NCI-H510A (cell line): Measurements from ENCODE around the gene PSME1.

ENCODE experiments used
- DNase-seq: peaks from one replicate; lab custom pipeline; 2025; lab: John Stamatoyannopoulos, UW

The PSME1 gene

DNA sequence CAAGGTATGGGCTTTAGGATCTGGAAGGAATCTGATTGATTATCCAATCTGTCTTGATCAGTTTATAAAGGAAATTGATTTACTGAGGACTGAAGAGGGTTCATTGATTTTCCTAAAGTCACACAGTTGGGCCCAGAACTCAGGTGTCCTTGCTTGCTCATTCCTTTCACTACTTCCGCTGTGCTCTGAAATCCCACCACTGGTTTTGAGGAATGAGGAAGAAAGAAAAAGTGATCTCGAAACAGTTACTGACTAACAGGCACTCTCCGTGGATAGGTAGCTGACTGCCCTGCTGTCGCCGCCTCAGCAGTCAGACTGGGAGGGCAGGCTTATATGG is 5.6 kb upstream of the PSME1 start, which contains the start of gene FITM1:
Gene FITM1 (plus strand): TSS at position 280 of the 337 bp plus-strand sequence. CDS start 905 bp downstream, outside the sequence.
- no peak for DNase-seq

DNA sequence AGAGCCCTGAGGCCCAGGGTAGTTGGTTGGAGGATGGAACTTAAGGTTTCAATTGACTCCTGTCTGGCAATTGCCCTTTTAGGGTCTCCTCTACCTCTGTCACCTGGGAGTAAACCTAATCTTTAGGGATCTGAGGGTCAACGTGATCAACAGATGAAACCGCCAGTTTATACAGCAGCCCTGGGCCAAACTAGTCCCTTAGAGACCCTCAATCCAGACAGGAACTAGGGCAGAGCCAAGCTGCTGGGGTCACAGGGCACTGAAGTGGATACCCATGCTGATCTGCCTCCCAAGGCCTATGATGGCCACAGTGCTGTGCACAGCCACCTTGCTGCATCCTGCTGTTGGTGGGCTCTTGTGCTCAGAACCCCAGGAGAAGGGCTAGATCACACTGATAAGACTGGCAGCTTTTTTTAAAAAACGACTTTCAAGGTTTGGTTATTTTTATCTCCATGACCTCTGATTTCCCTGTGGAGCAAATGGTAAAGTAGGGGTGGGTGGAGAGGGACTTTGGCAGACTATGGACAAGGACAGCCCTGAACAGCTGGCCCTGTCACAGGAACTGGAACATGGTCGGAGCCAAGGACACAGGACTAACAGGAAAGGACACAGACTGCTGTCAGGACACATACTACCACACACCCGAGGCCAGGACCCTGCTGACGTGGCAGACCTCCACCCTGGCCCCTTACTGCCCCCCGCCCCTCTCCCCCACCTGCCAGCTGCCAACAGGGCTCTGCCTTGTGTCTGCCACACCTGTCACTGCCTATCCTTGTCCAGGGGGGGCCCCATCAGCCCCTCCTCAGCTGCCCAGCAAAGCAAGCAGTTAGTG is 5.1 kb upstream of the PSME1 start:
- DNase-seq, result no peak

DNA sequence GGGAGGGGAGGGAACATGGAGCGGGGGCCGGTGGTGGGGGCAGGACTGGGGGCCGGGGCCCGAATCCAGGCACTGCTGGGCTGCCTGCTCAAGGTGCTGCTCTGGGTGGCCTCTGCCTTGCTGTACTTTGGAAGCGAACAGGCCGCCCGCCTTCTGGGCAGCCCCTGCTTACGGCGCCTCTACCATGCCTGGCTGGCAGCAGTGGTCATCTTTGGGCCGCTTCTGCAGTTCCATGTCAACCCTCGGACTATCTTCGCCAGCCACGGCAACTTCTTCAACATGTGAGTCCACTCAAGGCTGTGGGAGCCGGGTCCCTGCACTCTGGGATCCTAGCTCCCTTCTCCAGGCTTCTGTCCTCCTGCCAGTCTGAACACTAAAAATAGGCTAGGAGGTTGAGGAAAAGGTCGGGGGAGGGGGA is 4.4 kb upstream of the PSME1 start:
- DNase-seq, result no peak

- peak; percentile 52 for DNase-seq
These were observed 3.8 kb upstream of the PSME1 start for GRCh38 chr14:24132061-24132685.

- DNase-seq, result no peak
These were observed 3.0 kb upstream of the PSME1 start for GRCh38 chr14:24132976-24133375.

GRCh38 chr14:24133735-24134134 is 2.3 kb upstream of the PSME1 start:
- DNase-seq, result no peak

DNA sequence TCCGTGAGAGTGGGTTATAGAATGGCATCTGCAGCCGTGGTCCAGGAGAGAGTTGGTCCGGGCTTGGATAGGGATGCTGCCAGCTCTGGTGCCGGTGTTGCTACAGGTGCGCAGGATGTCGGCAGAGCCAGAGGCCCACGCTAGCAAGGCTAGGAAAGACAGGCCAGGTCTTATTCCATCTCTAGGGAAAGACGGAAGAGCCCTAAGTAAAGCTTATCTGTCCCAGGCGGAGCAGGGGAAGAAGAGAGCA is 485 bp upstream of the PSME1 start:
- DNase-seq, result no peak

DNA sequence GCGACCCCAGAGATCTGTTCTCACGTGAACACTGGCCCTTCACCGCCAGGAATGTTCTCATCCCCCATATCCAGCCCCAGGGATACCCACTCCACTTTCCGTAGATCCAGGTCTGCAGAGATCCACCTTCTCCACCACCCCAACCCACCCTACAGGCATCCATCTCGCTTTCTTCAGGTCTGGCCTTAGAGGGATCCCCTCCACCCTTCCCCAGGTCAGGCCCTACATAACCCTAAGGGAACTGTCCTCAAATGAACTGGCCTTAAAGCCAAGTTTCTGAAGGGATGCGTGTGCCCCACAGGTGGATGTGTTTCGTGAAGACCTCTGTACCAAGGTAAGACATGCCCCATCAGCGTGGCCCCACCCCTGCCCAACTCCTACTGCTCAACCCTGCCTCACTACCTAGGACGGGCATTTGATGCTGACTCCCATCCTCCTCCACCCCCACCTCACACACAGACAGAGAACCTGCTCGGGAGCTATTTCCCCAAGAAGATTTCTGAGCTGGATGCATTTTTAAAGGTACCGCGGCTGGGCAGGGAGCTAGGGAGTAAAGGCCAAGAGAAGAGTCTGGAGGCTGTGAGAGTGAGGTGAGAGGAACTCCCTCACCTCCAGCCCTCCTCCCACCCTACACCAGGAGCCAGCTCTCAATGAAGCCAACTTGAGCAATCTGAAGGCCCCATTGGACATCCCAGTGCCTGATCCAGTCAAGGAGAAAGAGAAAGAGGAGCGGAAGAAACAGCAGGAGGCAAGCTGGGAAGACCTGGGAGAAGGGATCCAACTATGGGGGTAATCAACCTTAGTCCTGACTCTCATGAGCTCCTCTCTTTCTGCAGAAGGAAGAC is 912 bp downstream of the PSME1 start:
- DNase-seq, result no peak

DNA sequence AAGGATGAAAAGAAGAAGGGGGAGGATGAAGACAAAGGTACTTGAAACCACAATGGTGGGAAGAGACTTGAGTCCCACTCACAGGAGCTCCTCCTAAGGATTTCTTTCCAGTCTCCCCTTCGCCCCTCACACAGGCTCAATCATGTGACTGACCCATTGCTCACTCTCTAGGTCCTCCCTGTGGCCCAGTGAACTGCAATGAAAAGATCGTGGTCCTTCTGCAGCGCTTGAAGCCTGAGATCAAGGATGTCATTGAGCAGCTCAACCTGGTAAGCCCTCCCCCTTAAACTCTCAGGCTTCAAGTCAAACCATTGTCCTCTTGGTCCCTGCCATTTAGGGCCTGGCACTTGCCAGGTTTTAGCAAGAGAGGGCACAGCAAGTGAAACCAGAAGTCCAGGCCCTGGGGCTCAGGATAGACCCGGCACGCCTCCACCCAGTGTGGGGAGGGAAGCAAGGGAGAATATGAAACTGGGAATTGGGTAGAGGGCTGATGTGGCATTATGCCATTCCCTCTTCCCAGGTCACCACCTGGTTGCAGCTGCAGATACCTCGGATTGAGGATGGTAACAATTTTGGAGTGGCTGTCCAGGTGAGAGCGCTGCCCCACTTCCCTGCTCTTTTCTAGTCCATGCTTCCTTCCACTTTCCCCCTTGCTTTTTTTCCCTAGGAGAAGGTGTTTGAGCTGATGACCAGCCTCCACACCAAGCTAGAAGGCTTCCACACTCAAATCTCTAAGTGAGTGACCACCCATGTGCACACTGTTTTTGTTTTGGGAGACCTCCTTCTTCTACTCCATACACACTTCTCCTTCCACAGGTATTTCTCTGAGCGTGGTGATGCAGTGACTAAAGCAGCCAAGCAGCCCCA is 1.8 kb downstream of the PSME1 start:
- no peak for DNase-seq

DNA sequence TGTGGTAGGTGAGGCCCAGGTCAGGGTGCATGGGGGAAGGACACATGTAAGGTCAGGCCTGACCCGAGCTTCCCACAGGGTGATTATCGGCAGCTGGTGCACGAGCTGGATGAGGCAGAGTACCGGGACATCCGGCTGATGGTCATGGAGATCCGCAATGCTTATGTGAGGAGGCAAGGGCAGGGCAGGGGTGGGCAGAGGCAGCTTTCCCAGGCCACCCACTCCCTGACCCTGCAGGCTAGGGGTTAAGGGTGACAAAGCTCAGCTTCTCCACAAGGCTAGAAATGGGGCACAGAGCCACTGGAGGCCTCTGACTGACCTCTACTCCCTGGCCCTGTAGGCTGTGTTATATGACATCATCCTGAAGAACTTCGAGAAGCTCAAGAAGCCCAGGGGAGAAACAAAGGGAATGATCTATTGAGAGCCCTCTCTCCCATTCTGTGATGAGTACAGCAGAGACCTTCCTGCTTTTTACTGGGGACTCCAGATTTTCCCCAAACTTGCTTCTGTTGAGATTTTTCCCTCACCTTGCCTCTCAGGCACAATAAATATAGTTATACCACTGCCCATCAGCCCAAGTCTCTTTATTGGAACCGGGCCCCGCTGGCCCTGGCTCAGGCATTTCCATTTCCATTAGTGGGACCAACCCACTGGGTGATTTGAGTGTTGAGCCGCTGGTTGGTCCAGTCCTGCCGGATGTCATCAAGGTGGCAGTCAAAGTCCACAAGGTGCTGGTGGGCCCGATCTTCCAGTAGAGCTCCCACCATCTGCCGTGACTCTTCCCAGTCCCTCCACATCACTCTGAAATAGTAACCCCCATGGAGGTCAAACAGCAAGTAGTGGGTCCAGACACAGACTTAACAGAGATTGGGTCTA is 2.6 kb downstream of the PSME1 start:
- no peak for DNase-seq

DNA sequence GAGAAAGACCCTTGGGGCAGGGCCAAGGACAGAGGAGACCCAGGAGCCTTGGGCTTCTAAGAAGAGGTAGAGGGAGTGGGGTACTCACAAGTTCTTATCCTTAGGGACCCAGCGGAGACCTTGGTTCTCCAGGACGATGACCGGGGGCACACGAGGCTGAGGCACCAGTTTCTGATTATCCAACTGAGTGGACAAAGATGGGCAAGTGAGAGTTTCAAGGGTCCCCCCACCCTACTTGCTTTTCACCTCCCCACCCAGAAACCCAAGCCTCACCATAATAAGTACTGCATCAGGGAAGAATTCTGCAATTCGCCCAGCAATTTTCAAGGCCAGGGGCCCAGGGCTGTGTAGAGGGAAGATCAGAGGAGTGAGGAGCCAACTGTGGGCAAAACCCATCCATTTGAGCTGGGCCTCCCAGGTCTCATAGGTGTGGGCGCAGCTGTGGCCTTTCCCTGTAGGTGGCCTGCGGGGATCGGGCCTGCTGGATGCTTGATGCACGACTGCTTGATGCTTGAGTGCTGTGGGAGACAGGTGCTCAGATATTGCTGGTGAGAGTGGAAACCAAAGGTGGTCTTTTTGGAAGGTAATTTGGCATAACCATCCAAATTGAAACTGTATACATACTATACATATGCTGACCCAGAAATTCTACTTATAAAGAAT is 3.4 kb downstream of the PSME1 start:
- DNase-seq, result peak; percentile 11

- DNase-seq, result peak; percentile 99
These were observed 5.3 kb downstream of the PSME1 start, which contains the start of gene EMC9 for GRCh38 chr14:24141097-24141880. TSS of gene EMC9 (minus strand) at chr14:24141591. CDS start at chr14:24141304, 287 bp downstream.

DNA sequence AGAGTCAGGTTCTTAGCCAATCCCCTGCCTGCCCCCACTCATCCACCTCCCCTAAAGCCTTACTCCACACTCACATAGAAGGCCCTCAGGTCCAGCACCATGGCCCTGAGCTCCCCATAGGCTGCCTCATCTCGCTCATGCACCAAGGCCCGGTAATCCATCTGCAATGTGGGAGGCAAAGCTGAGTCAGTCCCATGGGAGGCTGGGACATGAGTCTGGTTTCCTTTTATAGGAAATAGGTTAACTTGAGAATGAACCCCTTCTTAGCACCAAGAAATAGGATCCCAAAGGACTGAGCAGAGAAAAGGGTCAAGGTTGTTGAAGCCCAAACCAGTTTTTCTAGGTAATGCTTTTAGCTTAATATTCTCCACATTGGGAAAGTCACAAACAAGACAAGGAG is 7.5 kb downstream of the PSME1 start:
- no peak for DNase-seq

- DNase-seq, result no peak
These were observed 8.5 kb downstream of the PSME1 start for GRCh38 chr14:24144451-24144850.

- DNase-seq, result no peak
These were observed 9.2 kb downstream of the PSME1 start for GRCh38 chr14:24145219-24145618.

DNA sequence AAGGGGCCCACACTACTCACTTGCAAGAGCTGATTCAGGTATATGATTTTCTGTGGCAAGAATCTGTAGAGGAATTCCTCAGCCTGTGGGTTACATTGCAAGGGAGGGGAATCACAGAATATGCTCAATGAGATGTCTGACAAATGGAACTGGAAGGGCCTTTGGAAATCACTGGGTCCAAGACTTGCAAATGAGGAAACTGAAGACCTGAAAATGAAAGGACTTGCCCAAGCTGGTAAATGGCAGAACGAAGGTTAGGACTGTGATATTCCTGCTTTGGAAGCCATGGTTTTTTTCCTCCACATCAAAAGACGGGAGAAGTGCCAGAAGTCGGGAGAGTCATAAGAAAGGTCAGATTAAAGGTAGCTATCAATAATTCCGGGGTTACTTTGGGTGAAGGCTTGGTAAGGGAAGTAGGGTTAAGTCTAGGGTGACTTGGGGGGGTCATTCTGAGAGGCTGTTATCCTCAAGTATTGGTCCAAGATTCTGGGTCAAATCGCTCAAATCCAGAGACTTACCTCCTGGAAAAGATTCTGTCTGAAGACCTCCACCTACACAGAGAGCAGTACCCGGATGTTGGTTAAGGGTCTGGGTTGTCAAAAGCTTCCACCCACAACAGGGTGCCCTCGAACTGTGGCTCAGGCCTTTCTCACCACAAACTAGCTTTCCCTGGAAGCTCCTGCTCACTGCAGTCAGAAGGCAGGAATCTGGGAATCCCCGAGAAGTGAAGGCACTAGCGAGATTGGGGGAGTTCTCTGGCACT is 9.9 kb downstream of the PSME1 start:
- no peak for DNase-seq

DNA sequence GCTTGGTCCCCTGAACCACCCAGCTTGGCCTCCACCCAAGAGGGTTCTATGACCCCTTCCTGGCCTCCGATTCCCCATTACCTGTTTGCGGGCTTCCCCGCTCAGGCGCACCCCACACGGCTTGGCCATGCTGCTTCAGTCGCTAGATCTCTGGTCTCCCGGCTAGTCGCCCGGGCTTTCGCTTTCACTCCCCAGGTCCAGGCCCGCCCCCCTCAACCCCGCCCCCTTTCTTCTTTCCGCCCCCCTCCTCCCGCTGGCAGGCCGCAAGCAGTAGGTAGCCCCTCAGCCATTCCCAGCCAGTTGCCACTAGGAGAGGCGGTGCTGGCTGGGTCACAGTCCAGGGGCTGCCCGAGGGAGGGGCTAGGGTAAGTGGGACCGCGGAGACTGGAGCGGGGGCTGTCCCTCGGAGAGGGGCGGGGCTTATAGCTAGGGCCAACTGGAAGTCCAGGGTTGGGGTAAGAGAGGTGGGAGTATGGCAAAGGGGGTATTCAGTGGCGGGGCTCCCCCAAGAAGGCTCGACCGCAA is 10.5 kb downstream of the PSME1 start, which contains the start of gene PSME2:
Gene PSME2 (minus strand): TSS at position 158 of the 525 bp plus-strand sequence. CDS start 29 bp downstream, at position 129.
- DNase-seq, result peak; percentile 94
